NCI-H748 treated with DMSO at 0.1 percent for 48 hours (cell line): Measurements from ENCODE around the gene CD99L2.
A peak's percentile ranks its signal among the peaks of the same experiment; 100 is the strongest.
"Not testable (repeated sequence)": the region's sequence is repeated elsewhere in the genome, so short reads cannot be mapped to it uniquely, and the experiment has no call there.

Experiments
- DNase-seq: peaks from one replicate; lab custom pipeline; 2025; lab: John Stamatoyannopoulos, UW

CD99L2 gene

GRCh38 chrX:150896632-150897031 is 1.8 kb downstream of the CD99L2 start:
- no peak for DNase-seq

GRCh38 chrX:150893936-150894335 is 4.5 kb downstream of the CD99L2 start:
- DNase-seq: no peak

GRCh38 chrX:150889131-150889530 is 9.3 kb downstream of the CD99L2 start:
- DNase-seq: no peak

GRCh38 chrX:150887906-150888465 is 10.5 kb downstream of the CD99L2 start:
- no peak for DNase-seq

GRCh38 chrX:150887268-150887667 is 11.2 kb downstream of the CD99L2 start:
- not testable (repeated sequence) for DNase-seq

GRCh38 chrX:150886381-150886780 is 12.1 kb downstream of the CD99L2 start:
- no peak for DNase-seq

- DNase-seq: no peak
Measured at GRCh38 chrX:150880808-150881165, 17.7 kb downstream of the CD99L2 start.

- DNase-seq: no peak
Measured at GRCh38 chrX:150879855-150880807, 18.3 kb downstream of the CD99L2 start.

GRCh38 chrX:150875621-150876020 is 22.8 kb downstream of the CD99L2 start:
- DNase-seq: not testable (repeated sequence)

GRCh38 chrX:150874448-150874847 is 24.0 kb downstream of the CD99L2 start:
- no peak for DNase-seq

- DNase-seq: no peak
Measured at GRCh38 chrX:150873616-150874015, 24.9 kb downstream of the CD99L2 start.

GRCh38 chrX:150872773-150873336 is 25.6 kb downstream of the CD99L2 start:
- DNase-seq: no peak

- DNase-seq: no peak
Measured at GRCh38 chrX:150871341-150871811, 27.1 kb downstream of the CD99L2 start.

- no peak for DNase-seq
Measured at GRCh38 chrX:150870487-150871340, 27.8 kb downstream of the CD99L2 start.

- DNase-seq: no peak
Measured at GRCh38 chrX:150870029-150870428, 28.4 kb downstream of the CD99L2 start.

- no peak for DNase-seq
Measured at GRCh38 chrX:150869450-150869849, 29.0 kb downstream of the CD99L2 start.

GRCh38 chrX:150868625-150869024 is 29.8 kb downstream of the CD99L2 start:
- no peak for DNase-seq

GRCh38 chrX:150864127-150864526 is 34.3 kb downstream of the CD99L2 start:
- DNase-seq: no peak

- peak; percentile 5 for DNase-seq
Measured at GRCh38 chrX:150863191-150863590, 35.3 kb downstream of the CD99L2 start.

GRCh38 chrX:150857453-150857852 is 41.0 kb downstream of the CD99L2 start:
- no peak for DNase-seq

GRCh38 chrX:150856785-150857184 is 41.7 kb downstream of the CD99L2 start:
- DNase-seq: no peak

GRCh38 chrX:150856101-150856500 is 42.4 kb downstream of the CD99L2 start:
- DNase-seq: no peak
